WI38 (cell line): ENCODE measurements around the gene PAOX.
"Not testable (repeated sequence)": the region's sequence is repeated elsewhere in the genome, so short reads cannot be mapped to it uniquely, and the experiment has no call there.

Experiments
- H3K4me3 ChIP-seq: 2 replicates; pipeline ENCODE4 v1.5.1; 2011; ENCODE audit warnings: low read depth, mild to moderate bottlenecking, control low read depth, low read length
- TF ChIP-seq, protein P1 (sequence below): IDR thresholded peaks from 2 replicates; pipeline ENCODE4 v1.5.1; 2012; ENCODE audit warnings: low read depth, mild to moderate bottlenecking, control low read depth, low read length

PAOX gene

DNA sequence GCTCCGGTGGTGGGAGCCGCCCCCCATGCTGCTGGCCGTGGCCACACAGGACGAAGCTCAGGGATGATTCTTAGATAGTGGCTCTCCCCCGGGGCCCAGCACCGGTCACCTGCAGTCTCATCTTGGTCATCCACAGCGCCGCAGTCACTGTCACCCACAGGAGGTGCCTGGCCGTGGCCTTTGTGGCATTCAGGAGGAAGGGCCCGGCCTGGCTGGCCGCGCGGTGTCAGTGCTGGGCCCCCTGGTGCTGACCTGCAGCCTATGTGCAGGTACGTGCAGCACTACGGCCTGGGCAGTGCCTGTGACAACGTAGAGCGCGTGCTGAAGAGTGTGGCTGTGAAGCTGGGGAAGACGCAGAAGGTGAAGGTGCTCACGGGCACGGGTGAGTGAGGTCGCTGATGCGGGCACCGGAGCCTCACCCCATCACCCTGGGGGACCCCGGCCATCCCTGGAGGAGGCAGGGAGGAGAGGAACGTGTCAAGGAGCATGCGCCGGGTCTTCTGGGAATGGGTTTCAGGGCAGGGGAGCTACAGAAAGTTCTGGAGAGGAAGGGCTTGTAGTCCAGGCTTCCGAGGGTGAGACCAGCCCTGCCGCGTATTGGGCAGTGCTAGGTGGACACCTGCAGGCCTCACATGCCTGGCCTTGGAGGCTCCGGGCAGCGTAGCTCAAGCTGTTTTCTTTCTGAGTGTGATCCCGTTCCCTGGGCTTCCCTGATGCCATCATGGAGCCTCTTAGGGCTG lies 40.3 kb downstream of the PAOX start:
- TF ChIP-seq, protein P1, sequence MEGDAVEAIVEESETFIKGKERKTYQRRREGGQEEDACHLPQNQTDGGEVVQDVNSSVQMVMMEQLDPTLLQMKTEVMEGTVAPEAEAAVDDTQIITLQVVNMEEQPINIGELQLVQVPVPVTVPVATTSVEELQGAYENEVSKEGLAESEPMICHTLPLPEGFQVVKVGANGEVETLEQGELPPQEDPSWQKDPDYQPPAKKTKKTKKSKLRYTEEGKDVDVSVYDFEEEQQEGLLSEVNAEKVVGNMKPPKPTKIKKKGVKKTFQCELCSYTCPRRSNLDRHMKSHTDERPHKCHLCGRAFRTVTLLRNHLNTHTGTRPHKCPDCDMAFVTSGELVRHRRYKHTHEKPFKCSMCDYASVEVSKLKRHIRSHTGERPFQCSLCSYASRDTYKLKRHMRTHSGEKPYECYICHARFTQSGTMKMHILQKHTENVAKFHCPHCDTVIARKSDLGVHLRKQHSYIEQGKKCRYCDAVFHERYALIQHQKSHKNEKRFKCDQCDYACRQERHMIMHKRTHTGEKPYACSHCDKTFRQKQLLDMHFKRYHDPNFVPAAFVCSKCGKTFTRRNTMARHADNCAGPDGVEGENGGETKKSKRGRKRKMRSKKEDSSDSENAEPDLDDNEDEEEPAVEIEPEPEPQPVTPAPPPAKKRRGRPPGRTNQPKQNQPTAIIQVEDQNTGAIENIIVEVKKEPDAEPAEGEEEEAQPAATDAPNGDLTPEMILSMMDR: no peak
- no peak overlapping the region for H3K4me3 ChIP-seq

DNA sequence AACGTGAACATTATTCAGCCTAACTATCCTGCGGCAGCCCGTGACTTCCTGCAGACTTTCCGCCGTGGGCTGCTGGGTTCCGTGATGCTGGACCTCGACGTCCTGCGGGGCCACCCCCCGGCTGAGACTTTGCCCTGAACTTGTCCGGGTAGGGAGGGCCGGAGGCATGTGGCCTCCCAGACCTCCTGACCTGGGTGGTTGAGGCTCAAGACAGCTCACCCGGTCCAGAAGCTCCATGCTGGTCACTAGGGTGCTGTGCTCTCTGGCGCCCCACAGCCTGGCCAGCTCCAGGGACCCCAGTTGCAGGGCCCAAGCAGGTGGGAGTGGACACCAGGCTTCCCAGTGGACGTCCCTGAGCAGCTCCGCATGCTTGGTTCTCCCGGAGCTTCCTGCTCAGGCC lies 41.0 kb downstream of the PAOX start:
- H3K4me3 ChIP-seq: no peak overlapping the region

DNA sequence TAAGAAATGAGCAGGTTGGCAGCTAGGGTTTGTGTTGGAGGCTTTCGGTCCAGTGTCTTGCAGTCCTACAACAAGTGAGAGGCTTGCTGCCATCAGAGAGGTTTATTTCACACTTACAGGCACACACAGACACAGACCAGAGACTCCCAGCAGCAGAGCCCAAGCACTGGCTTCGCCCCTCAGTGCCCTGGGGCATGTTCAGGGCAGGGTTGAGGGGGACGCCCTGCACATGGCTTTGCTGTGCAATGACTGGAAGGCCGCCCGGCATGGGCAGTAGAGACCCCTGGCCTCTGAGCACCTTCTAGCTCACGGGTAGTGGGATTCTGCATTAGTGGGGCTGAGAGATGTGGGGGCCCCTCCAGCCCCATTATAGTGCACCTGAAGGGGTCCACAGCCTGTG lies 41.5 kb downstream of the PAOX start:
- TF ChIP-seq, protein P1: no peak
- H3K4me3 ChIP-seq: no peak overlapping the region

More for the DNA sequence above, 41.0 kb downstream of the PAOX start:
- TF ChIP-seq, protein P1: no peak

DNA sequence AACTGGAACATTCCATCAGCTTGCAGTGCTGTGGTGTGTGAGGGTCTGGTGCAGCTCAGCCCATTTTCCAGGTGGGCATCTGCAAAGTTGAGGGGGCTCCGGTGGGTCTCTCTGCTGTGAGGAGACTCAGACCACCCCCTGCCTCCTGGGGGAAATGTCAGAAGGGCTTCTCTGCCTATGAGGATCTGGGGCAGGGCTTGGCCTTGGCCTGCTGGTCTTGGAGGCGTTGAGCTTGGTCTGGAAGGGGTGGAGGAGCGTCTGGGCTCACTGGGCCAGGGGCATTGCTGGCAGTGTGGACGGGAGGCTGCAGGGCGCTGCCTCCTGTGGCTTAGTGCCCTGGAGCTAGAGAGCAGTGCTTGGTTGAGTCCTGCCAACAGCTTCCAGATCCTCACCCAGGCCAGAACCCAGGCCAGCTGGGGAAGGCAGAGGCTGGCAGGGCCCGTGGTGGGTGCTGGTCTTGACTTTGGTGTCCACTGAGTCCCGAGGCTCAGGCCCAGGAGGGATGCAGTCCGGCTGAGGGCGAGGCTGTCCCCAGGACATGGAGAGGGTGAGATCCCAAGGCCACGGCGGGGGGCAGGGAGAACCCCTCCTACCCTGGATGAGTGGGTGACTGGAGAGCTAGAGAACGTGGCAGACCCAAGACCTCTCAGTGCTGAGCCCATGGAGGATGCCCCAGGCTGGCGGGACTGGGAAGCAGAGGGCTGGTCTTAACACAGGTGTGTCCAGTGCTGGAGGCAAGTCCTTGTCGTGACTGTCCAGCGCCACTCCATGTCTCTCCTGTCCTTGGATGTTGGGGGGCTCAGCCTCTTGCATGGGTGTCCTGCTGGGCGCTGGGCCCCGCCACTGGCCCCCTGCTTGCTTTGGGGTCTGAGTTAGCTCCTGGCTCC lies 42.5 kb downstream of the PAOX start:
- TF ChIP-seq, protein P1: no peak
- H3K4me3 ChIP-seq: no peak overlapping the region

DNA sequence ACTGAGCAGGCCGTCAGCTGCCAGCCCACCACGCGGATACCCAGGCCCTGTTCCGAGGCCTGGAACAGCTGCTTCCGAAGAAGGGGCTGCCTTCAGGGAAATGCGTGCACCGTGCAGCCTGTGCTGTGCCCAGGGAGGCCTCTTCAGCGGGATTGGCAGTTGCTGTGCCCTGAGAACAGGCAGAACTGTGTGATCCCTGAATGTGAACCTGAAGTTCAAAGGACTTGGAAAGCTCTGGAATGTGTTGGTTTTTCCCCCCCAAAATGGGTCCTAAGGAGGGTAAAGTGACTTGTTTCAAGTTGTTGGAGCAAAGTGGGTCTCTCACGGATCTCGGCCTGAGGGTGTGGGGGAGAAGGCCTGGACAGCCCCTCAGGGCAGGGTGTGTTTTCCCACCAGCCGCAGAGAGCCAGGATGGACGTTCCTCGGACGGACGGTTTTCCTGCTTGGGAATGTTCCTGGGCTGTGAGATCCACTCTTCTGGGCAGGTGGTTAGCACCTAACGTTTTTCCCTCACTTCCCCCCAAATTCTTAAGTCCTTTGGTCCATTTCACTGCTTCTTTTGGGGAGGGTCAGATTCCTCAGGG lies 43.3 kb downstream of the PAOX start:
- TF ChIP-seq, protein P1: no peak

DNA sequence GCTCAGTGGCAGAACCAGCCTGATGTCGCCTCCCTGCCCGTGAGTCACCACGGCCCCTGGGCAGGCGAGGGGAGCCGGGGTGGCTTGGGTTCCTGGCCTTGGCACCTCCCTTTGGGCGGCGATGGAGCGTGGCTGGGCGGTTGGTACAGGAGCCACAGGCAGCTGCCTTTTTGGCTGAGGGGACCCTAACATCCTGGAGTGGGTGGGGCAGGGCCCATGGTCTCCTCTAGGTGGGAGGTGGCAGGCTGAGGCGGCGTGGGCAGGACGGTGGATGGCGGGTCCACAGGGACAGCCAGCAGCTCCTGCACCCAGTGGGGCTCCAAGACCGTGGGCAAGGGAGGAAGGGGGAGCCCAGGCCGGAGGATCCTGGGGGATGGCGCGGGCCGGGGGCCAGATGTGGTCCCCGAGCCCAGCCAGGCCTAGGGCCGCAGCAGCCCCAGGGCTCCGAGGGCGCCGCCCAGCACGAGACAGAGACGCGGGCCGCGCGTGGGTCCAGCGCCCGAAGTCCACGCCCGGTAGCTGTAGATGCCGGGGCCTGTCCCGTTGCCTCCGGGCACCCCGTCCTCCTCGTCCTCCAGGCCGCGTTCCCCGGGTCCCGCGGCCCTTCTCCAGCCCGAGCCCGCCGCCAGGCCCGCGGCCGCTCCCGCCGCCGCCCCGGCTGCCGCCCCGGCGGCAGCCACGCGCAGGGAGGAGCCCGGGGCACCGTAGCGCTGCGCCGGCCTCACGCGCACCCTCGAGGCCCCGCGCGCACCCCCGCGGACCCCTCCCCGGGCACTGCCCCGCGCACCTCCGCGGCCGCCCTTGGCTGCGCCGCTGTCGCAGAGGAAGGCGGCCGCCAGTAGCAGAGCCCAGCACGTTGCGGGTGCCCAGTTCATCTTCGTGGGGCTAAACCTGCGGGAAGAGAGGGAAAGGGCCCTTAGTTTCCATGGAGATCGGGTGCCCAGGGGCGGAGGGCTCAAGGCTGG lies 44.0 kb downstream of the PAOX start:
- TF ChIP-seq, protein P1: no peak
- H3K4me3 ChIP-seq: no peak overlapping the region

More for the DNA sequence above, 43.3 kb downstream of the PAOX start:
- H3K4me3 ChIP-seq: no peak overlapping the region

DNA sequence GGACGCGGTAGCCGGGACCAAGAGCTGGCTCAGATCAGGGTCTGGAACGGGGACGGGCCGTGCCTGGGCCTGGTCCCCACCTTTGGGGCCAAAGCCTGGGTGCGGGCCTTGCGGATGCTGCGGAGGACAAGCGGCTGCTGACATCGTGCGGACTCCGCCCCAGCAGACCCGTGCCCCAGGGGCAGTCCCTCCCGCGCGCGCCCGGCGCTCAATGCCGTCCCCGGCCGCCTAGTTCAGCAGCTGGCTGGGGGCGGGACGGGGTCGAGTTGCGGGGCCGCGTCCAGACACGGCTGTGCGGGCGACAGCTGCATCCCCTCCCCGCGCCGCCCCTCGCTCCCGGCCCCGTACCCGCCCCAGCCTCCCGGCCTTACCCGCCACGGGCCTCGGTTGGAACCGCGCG lies 45.0 kb downstream of the PAOX start:
- not testable (repeated sequence) for H3K4me3 ChIP-seq

DNA sequence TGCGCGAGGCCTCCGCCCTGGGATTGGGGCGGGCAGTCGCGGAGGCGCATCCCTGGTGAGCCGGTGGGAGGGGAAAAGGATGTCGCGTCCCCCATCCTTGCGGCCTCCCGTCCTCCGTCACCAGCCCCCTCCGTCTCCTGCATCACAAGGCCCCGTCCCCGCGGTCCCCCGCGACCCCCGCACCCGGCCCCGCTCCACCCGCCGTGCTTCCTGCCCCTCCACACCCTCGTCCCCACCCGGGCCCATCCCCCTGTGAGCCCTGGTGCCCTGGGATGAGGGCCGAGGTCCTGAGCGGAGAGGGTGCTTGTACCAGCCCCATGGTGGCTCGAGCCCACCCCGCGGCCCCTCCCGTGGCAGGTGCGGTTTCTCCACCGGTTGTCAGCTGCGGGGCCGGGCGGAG lies 45.5 kb downstream of the PAOX start, which contains the start of gene SPRN:
SPRN (minus strand) TSS at position 25 of the 400 bp plus-strand sequence. CDS start 944 bp downstream, outside the sequence.
- not testable (repeated sequence) for H3K4me3 ChIP-seq

DNA sequence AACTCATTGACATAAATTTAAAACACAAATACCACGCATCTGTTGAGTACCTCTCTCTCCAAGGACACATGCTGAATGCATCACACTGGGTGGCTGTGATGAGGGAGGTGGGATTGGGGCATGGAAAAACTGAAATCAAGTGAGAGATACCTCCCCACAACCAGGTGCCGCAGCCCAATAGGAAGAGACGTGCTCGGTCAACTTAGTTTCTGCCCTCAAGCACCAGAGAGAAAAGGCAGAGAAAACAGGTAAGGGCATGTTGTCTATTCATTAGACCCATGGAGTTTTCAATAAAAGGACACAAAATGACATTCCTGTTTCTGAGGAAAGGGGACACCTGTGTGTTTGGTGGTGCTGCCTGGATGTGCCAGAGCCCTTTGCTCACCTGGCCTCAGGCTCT lies 50.5 kb downstream of the PAOX start:
- H3K4me3 ChIP-seq: not testable (repeated sequence)

DNA sequence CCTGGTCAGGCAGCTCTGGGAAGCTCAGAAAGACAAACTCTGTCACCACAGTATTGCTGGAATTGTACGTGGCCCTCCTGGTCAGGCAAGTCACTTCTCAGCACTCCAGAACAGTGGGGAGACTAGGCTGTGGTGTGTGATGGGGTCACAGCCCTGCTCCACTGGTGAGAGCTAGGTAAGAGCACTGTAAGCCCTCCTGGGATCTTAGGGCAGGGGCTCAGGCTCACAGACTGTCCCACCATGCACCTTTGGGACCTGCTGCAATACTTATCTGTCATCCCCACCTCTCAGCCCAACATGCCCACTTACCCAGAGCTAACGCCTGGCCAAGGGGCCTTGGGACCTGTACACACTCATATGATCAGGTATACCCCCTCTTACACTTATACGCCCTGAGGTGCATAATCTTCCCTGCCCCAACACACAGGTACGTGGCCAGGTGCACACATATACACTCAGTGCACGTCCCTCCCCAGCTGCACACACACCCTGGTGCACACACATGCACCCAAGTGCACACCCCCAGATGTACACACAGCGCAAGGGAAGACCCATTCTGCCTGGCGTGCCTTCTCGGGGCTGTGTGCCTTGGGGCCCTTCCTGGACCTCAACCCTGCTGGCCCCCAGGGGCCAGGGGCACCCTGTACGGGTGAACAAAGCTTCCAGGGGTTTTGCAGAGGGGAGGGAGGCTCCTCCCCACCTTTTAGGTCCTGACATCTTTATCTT lies 53.0 kb downstream of the PAOX start:
- H3K4me3 ChIP-seq: not testable (repeated sequence)
